ENCODE data around the gene NDNF.

Gene NDNF, protein sequence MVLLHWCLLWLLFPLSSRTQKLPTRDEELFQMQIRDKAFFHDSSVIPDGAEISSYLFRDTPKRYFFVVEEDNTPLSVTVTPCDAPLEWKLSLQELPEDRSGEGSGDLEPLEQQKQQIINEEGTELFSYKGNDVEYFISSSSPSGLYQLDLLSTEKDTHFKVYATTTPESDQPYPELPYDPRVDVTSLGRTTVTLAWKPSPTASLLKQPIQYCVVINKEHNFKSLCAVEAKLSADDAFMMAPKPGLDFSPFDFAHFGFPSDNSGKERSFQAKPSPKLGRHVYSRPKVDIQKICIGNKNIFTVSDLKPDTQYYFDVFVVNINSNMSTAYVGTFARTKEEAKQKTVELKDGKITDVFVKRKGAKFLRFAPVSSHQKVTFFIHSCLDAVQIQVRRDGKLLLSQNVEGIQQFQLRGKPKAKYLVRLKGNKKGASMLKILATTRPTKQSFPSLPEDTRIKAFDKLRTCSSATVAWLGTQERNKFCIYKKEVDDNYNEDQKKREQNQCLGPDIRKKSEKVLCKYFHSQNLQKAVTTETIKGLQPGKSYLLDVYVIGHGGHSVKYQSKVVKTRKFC

DNA sequence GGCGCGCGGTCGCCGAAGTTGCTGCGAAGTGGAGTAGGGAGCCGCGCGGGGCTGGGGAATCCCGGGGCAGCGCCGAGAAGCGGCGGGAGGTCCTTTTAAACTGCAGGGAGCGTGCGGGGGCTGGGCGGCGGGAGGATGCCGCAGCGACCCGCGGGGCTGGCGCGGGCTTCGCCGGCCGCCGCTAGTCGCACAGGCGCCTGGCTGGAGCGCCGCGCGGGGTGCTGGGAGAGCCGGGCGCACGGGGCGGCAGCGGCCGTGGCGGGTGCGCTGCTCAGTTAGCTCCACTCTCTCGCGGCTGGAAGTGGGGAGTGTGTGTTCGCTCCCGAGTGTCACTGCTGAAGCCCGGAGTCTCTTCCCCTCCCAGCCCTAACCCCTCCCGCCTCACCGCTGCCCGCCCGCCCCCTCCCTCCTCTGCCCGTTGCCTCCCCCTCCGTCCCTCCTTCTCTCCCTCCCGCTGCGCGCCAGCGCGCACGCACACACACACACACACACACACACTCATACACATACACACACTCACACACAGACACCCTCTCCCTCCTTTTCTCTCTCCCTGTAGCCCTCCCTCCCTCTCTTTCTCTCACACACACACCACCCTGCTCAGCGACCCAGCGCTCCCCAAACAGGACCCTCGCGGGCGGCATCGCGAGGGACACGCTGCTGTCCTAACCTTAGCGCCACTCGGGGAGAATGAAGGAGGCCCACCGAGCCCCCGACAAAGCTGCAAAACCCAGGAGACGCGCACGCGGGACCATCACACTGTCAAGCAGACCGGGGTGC is at the start of gene NDNF:
Gene NDNF, minus strand, starts transcription at position 312 of the 780 bp plus-strand sequence. CDS start 26,698 bp downstream, outside the sequence.
- peak; percentile 20 for DNase-seq

GRCh38 chr4:121119715-121120114 is 47.4 kb upstream of the NDNF start:
- no peak for DNase-seq

- no peak for DNase-seq
Measured at GRCh38 chr4:121118344-121118743, 46.0 kb upstream of the NDNF start.

DNA sequence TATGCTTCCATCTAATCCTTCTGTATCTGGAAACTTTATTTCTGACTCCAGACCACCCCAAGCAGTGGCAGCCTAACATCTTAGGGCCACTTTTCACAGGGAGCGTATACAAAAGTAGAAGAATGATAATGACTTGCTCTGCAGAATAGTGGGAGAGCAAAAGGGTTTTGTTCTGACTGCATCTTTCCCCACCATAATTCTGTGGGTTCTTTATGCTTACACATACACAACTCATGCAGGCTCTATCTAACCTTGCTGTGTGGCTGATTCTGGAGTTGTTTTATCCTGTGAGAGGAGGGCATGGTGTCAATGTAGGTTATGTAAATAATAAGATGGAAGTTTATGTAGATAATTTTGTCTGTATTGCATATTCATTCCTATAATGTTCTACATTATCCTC is 42.4 kb upstream of the NDNF start:
- no peak for DNase-seq

GRCh38 chr4:121112530-121112929 is 40.2 kb upstream of the NDNF start:
- peak; percentile 4 for DNase-seq

- no peak for DNase-seq
Measured at GRCh38 chr4:121108557-121108956, 36.2 kb upstream of the NDNF start.

GRCh38 chr4:121107507-121107906 is 35.2 kb upstream of the NDNF start:
- DNase-seq, result no peak

GRCh38 chr4:121100093-121100775 is 27.9 kb upstream of the NDNF start:
- DNase-seq, result no peak

GRCh38 chr4:121098266-121098665 is 25.9 kb upstream of the NDNF start:
- peak; percentile 55 for DNase-seq

- peak; percentile 61 for DNase-seq
Measured at GRCh38 chr4:121096629-121097028, 24.3 kb upstream of the NDNF start.

- DNase-seq, result no peak
Measured at GRCh38 chr4:121096191-121096590, 23.9 kb upstream of the NDNF start.

- no peak for DNase-seq
Measured at GRCh38 chr4:121094297-121094966, 22.1 kb upstream of the NDNF start.

DNA sequence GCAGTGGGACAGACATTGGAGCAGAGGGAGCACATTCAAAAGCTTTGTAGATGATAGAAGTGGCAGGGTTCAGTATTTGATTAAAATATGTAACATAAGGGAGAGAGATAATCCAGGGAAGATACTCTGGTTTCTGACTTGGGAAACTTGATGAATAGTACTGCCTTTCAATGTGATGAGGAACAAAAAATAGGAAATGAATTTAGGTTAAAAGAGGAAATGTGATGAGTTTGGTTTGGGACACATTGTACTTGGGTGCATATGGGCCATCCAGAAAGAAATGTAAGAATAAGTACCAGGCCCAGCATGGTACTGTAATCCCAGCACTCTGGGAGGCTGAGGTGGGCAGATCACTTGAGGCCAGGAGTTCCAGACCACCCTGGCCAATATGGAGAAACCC is 20.9 kb upstream of the NDNF start:
- DNase-seq, result no peak

- no peak for DNase-seq
Measured at GRCh38 chr4:121091941-121092340, 19.6 kb upstream of the NDNF start.

DNA sequence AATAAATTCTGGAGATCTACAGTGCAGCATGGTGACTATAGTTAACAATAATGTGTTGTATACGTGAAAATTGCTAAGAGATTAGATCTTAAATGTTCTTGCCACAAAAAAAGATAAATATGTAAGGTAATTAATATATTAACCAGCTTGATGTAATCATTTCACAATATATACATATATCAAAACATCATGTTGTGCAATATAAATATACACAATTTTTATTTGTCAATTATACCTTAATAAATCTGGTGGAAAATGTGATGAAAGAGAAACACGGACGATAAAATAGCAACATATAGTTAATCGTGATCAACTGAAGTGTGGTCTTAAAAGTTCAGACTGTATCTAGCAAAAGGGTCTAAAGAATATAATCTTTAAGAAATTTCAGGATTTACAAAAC is 16.5 kb upstream of the NDNF start:
- DNase-seq, result no peak

DNA sequence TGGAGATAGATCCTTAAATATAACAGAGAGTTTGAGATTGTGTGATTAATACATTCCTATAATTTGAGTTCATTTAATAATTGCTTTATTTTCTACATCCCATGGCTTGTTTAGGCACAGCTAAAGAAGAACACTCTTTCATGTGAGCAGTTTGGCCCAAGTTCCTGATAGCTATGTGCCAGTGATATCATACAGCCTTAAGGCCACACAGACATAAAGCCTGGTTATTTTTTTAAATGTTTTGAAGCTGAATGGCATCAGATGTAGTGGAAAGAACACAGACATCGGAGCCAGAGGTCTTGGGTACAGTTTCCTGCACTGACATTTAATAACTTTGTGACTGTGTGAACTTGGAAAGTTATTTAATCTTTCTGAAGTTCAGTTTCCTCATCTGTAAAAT is 7.0 kb upstream of the NDNF start:
- no peak for DNase-seq

DNA sequence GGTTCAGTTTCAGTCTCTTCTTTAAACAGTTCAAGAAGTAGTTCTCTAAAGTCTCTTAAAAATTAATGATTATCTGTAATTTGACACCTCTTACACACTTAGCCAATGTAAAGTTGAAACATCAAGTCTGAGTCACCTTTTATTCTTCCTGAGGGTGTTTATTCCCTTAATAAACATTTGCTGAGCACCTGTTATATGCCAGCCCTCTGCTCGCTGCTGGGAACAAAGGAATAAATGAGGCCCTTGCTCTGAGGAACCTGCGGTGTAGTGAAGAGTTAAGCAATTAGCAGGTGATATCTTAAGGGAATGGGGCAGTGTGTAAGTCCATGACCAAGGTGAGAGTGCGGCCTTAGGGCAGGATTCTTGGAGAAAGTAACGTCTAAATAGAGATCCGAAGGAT is 5.2 kb upstream of the NDNF start:
- DNase-seq, result no peak

DNA sequence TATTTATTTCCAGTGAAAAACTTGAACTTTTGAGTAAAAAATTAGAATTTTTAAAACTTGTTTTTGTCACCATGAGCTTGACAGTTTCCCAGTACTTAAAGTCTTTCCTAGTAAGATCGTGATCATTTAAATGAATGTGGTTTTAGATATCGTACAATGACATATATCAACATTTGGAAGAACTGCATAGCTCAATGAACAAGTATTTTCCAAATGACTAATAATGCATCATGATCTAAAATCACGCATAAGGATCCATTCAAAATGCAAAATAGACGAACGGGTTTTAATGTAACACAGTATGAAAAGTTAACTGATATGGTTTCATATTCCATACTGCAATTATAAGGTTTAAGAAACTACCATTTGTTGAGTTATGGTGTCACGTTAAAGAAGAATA is 4.1 kb upstream of the NDNF start:
- no peak for DNase-seq

DNA sequence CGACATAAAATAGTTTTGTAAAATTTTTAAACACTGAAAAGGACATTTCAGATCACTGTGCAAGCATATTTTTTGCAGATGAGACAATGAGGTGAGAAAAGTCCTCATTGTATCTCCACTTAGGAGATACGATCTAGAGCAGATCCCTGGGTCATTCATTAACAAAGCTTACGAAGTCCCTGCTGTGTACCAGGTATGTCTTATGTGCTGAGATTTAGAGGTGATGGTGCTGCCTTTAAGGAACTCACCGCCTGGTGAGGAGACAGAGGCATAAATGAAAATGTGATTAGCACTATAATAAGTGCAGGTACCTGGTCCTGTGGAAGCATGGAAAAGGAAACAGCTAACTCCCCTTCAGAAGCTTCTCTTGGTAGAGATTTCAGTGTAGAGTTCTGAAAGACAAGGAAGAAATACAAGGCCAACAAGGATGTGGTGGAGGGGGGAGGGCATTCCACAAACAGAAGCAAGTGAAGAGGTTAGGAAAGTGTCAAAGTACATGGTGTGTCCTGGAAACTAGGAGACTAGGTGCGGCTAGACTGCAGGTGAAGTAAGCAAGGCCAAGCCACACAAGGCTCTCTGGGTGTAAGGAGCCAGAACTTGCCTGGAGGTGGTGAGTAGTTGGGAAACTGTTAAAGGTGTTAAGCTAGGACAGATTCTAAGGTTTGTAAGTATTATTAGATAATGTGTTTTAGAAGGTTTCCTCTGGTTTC is 1.5 kb upstream of the NDNF start:
- no peak for DNase-seq

GRCh38 chr4:121073004-121073435 is 685 bp upstream of the NDNF start:
- DNase-seq, result no peak

GRCh38 chr4:121071640-121072223 is 603 bp downstream of the NDNF start:
- no peak for DNase-seq

Data from hematopoietic multipotent progenitor cell treated with erythropoietin and hydrocortisone succinate and interleukin-3 and kit ligand, for 6 days (in vitro differentiated cells).